DOHH2 (cell line): ENCODE measurements around the gene MON1B.

Experiments used
- CTCF ChIP-seq: fragments of 200-600 bp; sonication (generic); IDR thresholded peaks from one replicate; pipeline ENCODE4 v1.5.1; 2014; ENCODE audit warnings: antibody characterized with exemption, mild to moderate bottlenecking, low read depth, low read length; ENCODE audit not compliant: poor library complexity, severe bottlenecking
- EZH2phosphoT487 ChIP-seq: fragments of 200-600 bp; sonication (generic); IDR thresholded peaks from 2 replicates; pipeline ENCODE4 v1.6.1; 2017; ENCODE audit warnings: borderline replicate concordance, mild to moderate bottlenecking, antibody characterized with exemption, low read length, moderate library complexity, mixed read lengths

GRCh38 chr16:77199211-77199610 is 8.2 kb downstream of the MON1B start, which contains the start of gene SYCE1L:
- TF ChIP-seq EZH2phosphoT487 (no peak), CTCF (no peak)
